Mesothelial cell of epicardium (in vitro differentiated cells): ENCODE measurements around the gene SNRNP25. TPM values are rescaled to one million over a fixed set of nuclear protein-coding genes. Genes with fewer than 3 reads are reported as not detected.

Source experiments
- DNase-seq, 2 experiments: peaks; one replicate each; pipeline ENCODE4 v3.0.0; 2021; ENCODE audit warnings: low spot score in 2 of 2; ENCODE audit not compliant: unreplicated experiment in 2 of 2
- H3K27ac Mint-ChIP-seq: 2 replicates; pipeline ENCODE4 v1.8.0; 2021; ENCODE audit warnings: mixed read lengths
- H3K27me3 Mint-ChIP-seq: 2 replicates; pipeline ENCODE4 v1.8.0; 2021; ENCODE audit warnings: low read depth, mixed read lengths
- H3K36me3 Mint-ChIP-seq: 2 replicates; pipeline ENCODE4 v1.8.0; 2021; ENCODE audit warnings: mixed read lengths
- H3K4me1 Mint-ChIP-seq: 2 replicates; pipeline ENCODE4 v1.8.0; 2021; ENCODE audit warnings: mixed read lengths
- H3K4me3 Mint-ChIP-seq: 2 replicates; pipeline ENCODE4 v1.8.0; 2021; ENCODE audit warnings: mild to moderate bottlenecking, moderate library complexity, mixed read lengths
- H3K9me3 Mint-ChIP-seq: 2 replicates; pipeline ENCODE4 v1.8.0; 2021; ENCODE audit warnings: mixed read lengths
- total RNA-seq: library from RNA; stranded (reverse); gene quantifications from 3 replicates; pipeline ENCODE4 v1.2.1, GENCODE V29; 2021
- TF ChIP-seq, protein P1 (sequence below): fragments of 200-600 bp; sonication (generic); IDR thresholded peaks from one replicate; pipeline ENCODE4 v1.5.0; 2021; ENCODE audit warnings: antibody characterized with exemption; ENCODE audit not compliant: unreplicated experiment

SNRNP25 gene
- total RNA-seq, 1 donor from 2014 or later: 33.1 TPM

GRCh38 chr16:59440-60059 is 5.9 kb downstream of the SNRNP25 start:
- Mint-ChIP-seq H3K9me3 (no peaks in the 10 kb centered on the region), H3K27ac (no peak overlapping the region)

DNA sequence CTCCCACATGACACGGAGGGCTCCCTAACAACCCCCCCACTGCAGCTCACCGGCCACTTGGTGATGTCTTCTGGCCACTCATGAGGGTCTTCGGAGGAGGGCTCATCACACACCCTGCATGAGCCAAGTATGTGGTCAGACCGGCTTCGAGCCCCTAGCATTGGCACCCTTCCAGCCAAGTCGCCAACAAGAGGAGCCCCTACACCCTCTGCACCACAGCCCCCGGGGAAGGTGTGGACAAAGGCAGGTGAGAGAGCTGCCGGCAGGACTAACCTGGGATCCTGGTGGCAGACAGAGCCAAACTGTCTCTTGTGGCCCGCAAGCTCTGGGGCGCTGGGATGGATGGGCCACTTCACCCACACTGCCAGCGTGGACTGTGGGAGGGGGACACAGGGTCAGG is 6.5 kb downstream of the SNRNP25 start:
- no peaks in the 10 kb centered on the region for H3K9me3 Mint-ChIP-seq
- no peaks in the 10 kb centered on the region for H3K27me3 Mint-ChIP-seq
- no peak for DNase-seq
- TF ChIP-seq, protein P1, sequence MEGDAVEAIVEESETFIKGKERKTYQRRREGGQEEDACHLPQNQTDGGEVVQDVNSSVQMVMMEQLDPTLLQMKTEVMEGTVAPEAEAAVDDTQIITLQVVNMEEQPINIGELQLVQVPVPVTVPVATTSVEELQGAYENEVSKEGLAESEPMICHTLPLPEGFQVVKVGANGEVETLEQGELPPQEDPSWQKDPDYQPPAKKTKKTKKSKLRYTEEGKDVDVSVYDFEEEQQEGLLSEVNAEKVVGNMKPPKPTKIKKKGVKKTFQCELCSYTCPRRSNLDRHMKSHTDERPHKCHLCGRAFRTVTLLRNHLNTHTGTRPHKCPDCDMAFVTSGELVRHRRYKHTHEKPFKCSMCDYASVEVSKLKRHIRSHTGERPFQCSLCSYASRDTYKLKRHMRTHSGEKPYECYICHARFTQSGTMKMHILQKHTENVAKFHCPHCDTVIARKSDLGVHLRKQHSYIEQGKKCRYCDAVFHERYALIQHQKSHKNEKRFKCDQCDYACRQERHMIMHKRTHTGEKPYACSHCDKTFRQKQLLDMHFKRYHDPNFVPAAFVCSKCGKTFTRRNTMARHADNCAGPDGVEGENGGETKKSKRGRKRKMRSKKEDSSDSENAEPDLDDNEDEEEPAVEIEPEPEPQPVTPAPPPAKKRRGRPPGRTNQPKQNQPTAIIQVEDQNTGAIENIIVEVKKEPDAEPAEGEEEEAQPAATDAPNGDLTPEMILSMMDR: no peak
- no peak overlapping the region for H3K27ac Mint-ChIP-seq
- H3K4me1 Mint-ChIP-seq: peaks cover 16% of the 10 kb centered on the region
- no peak overlapping the region for H3K4me3 Mint-ChIP-seq
- peaks cover 15% of the 10 kb centered on the region for H3K36me3 Mint-ChIP-seq

More at GRCh38 chr16:59440-60059, 5.9 kb downstream of the SNRNP25 start:
- no peak for DNase-seq
- TF ChIP-seq, protein P1: no peak
- no peaks in the 10 kb centered on the region for H3K27me3 Mint-ChIP-seq
- peaks cover 18% of the 10 kb centered on the region for H3K4me1 Mint-ChIP-seq
- peaks cover 15% of the 10 kb centered on the region for H3K36me3 Mint-ChIP-seq
- no peak overlapping the region for H3K4me3 Mint-ChIP-seq

DNA sequence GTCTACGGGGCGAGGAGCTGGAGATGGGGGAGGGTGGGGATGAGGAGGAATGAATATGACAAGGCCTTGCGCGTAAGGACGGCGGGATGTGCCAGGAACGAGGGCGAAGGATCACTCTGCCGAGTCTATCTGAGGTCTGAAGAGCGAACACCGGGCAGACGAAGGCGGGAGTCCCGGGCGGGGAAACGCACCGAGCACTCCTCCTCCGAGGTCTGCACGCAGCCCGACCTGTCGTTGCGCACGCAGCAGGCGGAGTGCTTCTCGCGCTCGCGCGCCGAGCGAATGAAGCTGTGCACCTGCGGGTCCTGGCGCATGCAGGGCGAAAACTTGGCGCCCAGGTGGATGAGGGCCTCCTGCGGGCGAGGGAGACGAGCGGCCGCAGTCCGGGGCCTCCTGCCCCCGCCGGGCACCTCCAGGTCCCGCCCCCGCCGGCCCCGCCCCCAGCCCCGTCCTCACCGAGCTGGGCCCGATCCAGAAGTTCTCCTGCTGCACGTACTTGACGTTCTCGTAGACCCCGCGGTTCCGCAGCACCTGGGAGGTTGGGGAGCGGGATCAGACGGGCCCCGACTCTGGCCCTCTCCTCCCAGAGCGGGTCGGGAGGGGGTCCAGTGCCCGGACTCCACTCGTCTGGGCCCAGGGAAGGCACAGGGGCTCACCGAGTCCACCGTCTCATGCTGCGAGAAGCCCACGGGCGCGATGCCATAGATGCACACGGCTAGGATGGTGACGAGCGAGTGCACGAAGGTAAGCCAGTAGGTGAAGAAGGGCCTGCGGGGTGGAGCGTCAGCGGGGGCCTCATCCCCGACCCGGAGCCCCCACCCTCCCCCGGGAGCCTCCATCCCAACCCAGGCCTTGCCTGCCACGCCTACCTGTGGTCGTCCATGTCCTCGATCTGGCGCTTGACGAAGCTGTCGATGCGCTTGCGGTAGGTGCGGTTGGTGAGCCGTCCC is 7.6 kb downstream of the SNRNP25 start:
- H3K36me3 Mint-ChIP-seq: peaks cover 15% of the 10 kb centered on the region
- peaks cover 20% of the 10 kb centered on the region for H3K4me1 Mint-ChIP-seq
- H3K27me3 Mint-ChIP-seq: no peaks in the 10 kb centered on the region
- DNase-seq: no peak
- no peaks in the 10 kb centered on the region for H3K9me3 Mint-ChIP-seq
- TF ChIP-seq, protein P1: no peak
- H3K4me3 Mint-ChIP-seq: no peak overlapping the region
- no peak overlapping the region for H3K27ac Mint-ChIP-seq

GRCh38 chr16:61879-62281 is 8.3 kb downstream of the SNRNP25 start:
- Mint-ChIP-seq H3K27me3 (no peaks in the 10 kb centered on the region), H3K27ac (no peak overlapping the region), H3K9me3 (no peaks in the 10 kb centered on the region), H3K4me3 (no peak overlapping the region), H3K36me3 (peaks cover 15% of the 10 kb centered on the region), H3K4me1 (peaks cover 20% of the 10 kb centered on the region)
- TF ChIP-seq, protein P1: no peak
- DNase-seq: no peak

DNA sequence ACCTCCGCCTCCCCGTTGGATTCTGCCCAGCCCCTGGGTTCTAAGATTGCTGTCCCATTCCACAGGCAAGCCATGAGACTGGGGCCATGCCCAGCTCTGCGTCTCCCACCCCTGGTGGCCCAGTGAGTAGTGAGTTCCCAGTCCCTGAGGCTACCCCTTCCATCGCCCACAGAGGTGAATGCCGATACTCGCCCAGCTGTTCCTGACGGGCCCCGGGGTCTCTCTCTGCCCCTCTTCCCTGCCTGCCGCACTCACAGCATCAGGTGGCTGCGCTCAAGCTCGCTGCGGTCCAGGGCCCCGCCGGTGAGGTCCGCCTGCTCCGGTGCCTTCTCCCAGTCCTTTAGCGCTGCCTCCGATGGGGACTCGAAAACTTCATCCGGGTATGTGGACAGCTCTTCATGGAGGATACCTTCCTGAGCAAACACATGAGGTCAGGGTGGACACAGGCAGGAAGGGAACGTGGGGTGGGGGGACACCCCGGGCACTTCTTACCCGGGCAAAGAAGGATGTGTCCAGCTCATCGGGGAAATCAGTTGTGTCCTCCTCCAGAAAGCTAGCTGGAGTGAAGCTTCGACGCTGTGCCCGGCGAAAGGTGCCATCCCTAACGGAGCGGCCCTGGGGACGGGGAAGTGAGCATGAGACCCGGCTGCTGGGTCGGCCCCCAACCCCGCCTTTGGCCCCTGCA is 8.8 kb downstream of the SNRNP25 start:
- no peaks in the 10 kb centered on the region for H3K27me3 Mint-ChIP-seq
- H3K27ac Mint-ChIP-seq: no peak overlapping the region
- peaks cover 15% of the 10 kb centered on the region for H3K36me3 Mint-ChIP-seq
- TF ChIP-seq, protein P1: no peak
- H3K4me3 Mint-ChIP-seq: no peak overlapping the region
- peaks cover 25% of the 10 kb centered on the region for H3K4me1 Mint-ChIP-seq
- H3K9me3 Mint-ChIP-seq: no peaks in the 10 kb centered on the region
- DNase-seq: no peak
